Activated naive CD8-positive, alpha-beta T cell treated with anti-CD3 and anti-CD28 coated beads for 36 hours (primary cell): ENCODE data around the gene MCM3. TPM values are rescaled to one million over a fixed set of nuclear protein-coding genes. Genes with fewer than 3 reads are reported as not detected.
A peak's percentile ranks its signal among the peaks of the same experiment; 100 is the strongest.

ENCODE experiments used
- DNase-seq: peaks from one replicate; pipeline ENCODE4 v3.0.0; 2021
- H3K27ac Mint-ChIP-seq: one replicate; pipeline ENCODE4 v1.8.0; 2022; ENCODE audit warnings: mild to moderate bottlenecking, moderate library complexity, mixed read lengths
- H3K27me3 Mint-ChIP-seq: one replicate; pipeline ENCODE4 v1.8.0; 2022; ENCODE audit warnings: mild to moderate bottlenecking, mixed read lengths
- H3K36me3 Mint-ChIP-seq: one replicate; pipeline ENCODE4 v1.8.0; 2021; ENCODE audit warnings: mild to moderate bottlenecking, mixed read lengths
- H3K4me1 Mint-ChIP-seq: one replicate; pipeline ENCODE4 v1.8.0; 2021; ENCODE audit warnings: mixed read lengths
- H3K4me3 Mint-ChIP-seq: one replicate; pipeline ENCODE4 v1.8.0; 2022; ENCODE audit warnings: mild to moderate bottlenecking, moderate library complexity, mixed read lengths
- H3K9me3 Mint-ChIP-seq: one replicate; pipeline ENCODE4 v1.8.0; 2022; ENCODE audit warnings: mixed read lengths
- total RNA-seq, 2 experiments: library from RNA; stranded (reverse); gene quantifications; one replicate each; pipeline ENCODE4 v1.2.3, GENCODE V29; 2021

The MCM3 gene
- total RNA-seq, 2 experiments from 2014 or later, result 326 to 335 TPM

DNA sequence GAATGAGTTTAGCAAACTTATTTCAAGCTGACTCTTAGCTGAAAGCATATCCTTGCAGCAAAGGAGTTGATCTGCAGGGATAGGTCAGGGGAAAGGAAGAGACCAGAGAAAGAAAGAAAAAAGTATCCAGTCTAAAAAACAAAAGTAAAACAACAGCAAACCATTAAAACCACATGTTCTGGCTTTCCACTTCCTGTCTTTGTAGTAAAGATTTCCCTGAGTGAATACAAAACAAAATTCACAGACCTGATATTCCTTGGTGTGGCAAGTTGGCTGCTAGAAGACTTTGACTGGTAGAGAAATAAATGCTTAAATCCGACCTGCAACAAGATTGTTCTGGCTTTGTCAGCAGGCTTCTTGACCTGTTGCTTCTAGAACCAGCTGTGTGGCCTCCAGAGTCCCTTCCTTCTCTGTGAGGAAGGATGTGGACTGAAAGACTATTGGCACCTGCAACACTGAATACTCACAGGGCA is 23.4 kb upstream of the MCM3 start:
- Mint-ChIP-seq H3K27ac (peak overlapping the region; percentile 95), H3K4me3 (peak overlapping the region; percentile 63), H3K36me3 (peaks cover 4% of the 10 kb centered on the region), H3K4me1 (peaks cover 64% of the 10 kb centered on the region), H3K27me3 (no peaks in the 10 kb centered on the region), H3K9me3 (peaks cover 2% of the 10 kb centered on the region)
- DNase-seq, result no peak

GRCh38 chr6:52306972-52307870 is 22.7 kb upstream of the MCM3 start:
- Mint-ChIP-seq H3K4me1 (peaks cover 62% of the 10 kb centered on the region), H3K27me3 (no peaks in the 10 kb centered on the region), H3K27ac (peak overlapping the region; percentile 95), H3K4me3 (peak overlapping the region; percentile 63), H3K36me3 (peaks cover 4% of the 10 kb centered on the region), H3K9me3 (peaks cover 2% of the 10 kb centered on the region)
- no peak for DNase-seq

GRCh38 chr6:52305948-52306767 is 21.6 kb upstream of the MCM3 start:
- H3K4me3 Mint-ChIP-seq, result peak overlapping the region; percentile 22
- H3K27me3 Mint-ChIP-seq, result no peaks in the 10 kb centered on the region
- H3K36me3 Mint-ChIP-seq, result peaks cover 5% of the 10 kb centered on the region
- H3K27ac Mint-ChIP-seq, result peak overlapping the region; percentile 95
- peaks cover 62% of the 10 kb centered on the region for H3K4me1 Mint-ChIP-seq
- H3K9me3 Mint-ChIP-seq, result peaks cover 3% of the 10 kb centered on the region
- DNase-seq, result no peak

- peak overlapping the region; percentile 95 for H3K27ac Mint-ChIP-seq
- peaks cover 5% of the 10 kb centered on the region for H3K9me3 Mint-ChIP-seq
- peaks cover 7% of the 10 kb centered on the region for H3K36me3 Mint-ChIP-seq
- peak overlapping the region; percentile 57 for H3K4me3 Mint-ChIP-seq
- peaks cover 67% of the 10 kb centered on the region for H3K4me1 Mint-ChIP-seq
- H3K27me3 Mint-ChIP-seq, result no peaks in the 10 kb centered on the region
- no peak for DNase-seq
Measured at GRCh38 chr6:52305411-52305810, 20.9 kb upstream of the MCM3 start.

DNA sequence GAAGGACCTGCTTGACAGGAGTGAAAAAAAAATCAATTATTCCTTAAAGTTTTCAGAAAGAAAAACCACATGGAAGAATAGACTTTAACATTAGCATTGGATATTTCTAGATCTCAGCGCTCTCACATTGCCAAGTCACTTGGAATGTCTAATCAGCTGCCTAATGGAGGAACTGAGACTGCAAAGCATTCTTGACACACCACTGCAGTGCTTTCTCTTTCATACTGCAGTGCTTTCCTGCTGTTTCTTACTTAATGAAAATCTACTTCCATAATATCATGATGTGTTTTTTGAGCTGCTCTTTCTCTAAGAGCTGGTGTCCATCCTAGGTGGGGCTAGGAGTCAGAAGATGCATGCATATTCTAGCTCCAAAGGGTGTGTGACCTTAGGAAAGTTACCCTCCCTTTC is 20.4 kb upstream of the MCM3 start:
- peaks cover 68% of the 10 kb centered on the region for H3K4me1 Mint-ChIP-seq
- H3K36me3 Mint-ChIP-seq, result peaks cover 7% of the 10 kb centered on the region
- H3K27me3 Mint-ChIP-seq, result no peaks in the 10 kb centered on the region
- peak overlapping the region; percentile 95 for H3K27ac Mint-ChIP-seq
- peak overlapping the region; percentile 57 for H3K4me3 Mint-ChIP-seq
- no peak for DNase-seq
- peaks cover 5% of the 10 kb centered on the region for H3K9me3 Mint-ChIP-seq

DNA sequence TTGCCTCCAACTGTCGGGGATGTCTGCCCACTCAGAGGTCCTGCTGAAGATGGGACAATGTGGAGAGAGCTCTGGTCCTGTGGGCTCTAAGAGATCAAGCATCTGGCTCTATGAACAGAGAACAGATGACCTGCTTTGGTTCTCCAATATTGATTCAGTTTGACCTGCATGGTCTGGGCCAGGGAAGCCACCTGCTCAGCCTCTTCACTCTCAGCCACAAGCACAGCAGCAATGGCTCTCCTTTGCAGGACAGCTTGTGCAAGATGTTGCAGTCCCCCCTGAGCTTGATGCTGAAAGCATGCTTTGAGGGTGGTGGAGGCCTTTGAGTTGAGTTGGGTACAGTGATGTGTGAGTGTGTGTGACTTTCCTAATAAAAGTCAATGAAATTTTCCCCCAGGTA is 18.6 kb upstream of the MCM3 start:
- Mint-ChIP-seq H3K27me3 (no peaks in the 10 kb centered on the region), H3K4me1 (peaks cover 65% of the 10 kb centered on the region), H3K4me3 (no peak overlapping the region), H3K36me3 (peaks cover 7% of the 10 kb centered on the region), H3K27ac (peak overlapping the region; percentile 95), H3K9me3 (peaks cover 6% of the 10 kb centered on the region)
- DNase-seq, result no peak

DNA sequence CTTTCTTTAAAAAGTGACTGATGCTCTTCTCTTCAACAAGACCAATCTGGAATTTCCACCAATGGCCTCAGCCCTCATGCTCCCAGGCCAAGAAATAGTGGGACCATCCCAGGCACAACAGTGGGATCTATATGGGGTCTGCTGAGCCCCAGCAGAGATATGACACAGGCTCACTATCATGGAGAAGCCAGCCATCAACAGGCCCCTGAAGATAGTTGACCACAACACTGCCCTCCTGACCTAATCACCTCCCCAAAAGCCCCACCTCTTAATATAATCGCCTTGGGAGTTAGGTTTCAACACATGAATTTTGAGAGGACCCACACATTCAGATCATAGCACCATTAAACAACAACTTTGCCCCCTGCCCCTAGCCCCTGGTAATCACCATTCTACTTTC is 16.8 kb upstream of the MCM3 start:
- H3K36me3 Mint-ChIP-seq, result peaks cover 7% of the 10 kb centered on the region
- DNase-seq, result no peak
- H3K4me1 Mint-ChIP-seq, result peaks cover 68% of the 10 kb centered on the region
- peaks cover 9% of the 10 kb centered on the region for H3K9me3 Mint-ChIP-seq
- no peak overlapping the region for H3K4me3 Mint-ChIP-seq
- no peak overlapping the region for H3K27ac Mint-ChIP-seq
- H3K27me3 Mint-ChIP-seq, result no peaks in the 10 kb centered on the region

GRCh38 chr6:52300489-52300931 is 16.0 kb upstream of the MCM3 start:
- Mint-ChIP-seq H3K27ac (no peak overlapping the region), H3K4me1 (peaks cover 66% of the 10 kb centered on the region), H3K4me3 (no peak overlapping the region), H3K27me3 (no peaks in the 10 kb centered on the region), H3K36me3 (peaks cover 10% of the 10 kb centered on the region), H3K9me3 (peaks cover 13% of the 10 kb centered on the region)
- DNase-seq, result no peak

DNA sequence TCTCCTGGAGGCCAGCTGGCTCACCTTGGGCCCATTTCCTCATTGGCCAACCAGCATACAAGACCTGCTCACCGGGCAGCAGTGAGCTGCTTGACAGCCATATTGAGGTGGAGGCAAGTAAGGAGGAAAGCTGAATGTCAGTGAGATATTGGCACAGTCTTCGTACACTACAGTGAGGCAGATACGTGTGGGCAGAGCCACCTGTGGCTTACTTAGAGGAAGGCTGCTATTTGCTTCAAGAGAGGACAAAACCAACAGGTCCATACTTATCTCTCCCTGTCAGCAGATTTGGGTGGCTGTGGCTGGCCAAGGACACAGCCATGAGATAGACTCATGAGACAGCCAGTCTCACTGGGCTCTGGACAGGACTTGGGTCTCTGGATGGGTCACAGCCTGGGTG is 15.1 kb upstream of the MCM3 start:
- H3K27me3 Mint-ChIP-seq, result no peaks in the 10 kb centered on the region

GRCh38 chr6:52297433-52297832 is 12.9 kb upstream of the MCM3 start:
- Mint-ChIP-seq H3K4me1 (peaks cover 53% of the 10 kb centered on the region), H3K4me3 (peak overlapping the region; percentile 62), H3K27ac (peak overlapping the region; percentile 94), H3K27me3 (no peaks in the 10 kb centered on the region), H3K36me3 (peaks cover 12% of the 10 kb centered on the region), H3K9me3 (peaks cover 13% of the 10 kb centered on the region)
- no peak for DNase-seq

More for the DNA sequence above, 15.1 kb upstream of the MCM3 start:
- Mint-ChIP-seq H3K4me1 (peaks cover 63% of the 10 kb centered on the region), H3K27ac (no peak overlapping the region), H3K36me3 (peaks cover 10% of the 10 kb centered on the region), H3K4me3 (no peak overlapping the region), H3K9me3 (peaks cover 13% of the 10 kb centered on the region)
- DNase-seq, result no peak

DNA sequence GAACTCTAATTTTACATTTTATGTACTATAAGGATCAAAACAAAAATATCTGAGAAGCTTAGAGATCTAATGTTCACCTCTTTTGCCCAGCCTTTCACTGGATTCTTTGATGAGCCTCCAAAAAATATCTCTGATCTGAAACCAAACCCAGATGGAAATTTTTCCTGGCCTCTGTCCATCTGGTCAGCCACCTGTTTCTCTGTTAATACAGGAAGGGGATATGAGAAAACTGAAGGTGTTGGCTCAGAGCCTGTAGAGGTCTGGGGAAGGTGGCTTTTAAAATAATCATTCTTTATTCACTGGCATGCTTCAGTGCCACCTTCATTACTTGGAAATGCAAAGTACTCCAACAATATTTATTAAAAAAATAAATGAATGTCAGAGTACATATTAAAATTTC is 8.5 kb upstream of the MCM3 start:
- Mint-ChIP-seq H3K9me3 (peaks cover 8% of the 10 kb centered on the region), H3K4me1 (peaks cover 40% of the 10 kb centered on the region), H3K36me3 (peaks cover 9% of the 10 kb centered on the region), H3K27me3 (no peaks in the 10 kb centered on the region), H3K27ac (no peak overlapping the region), H3K4me3 (no peak overlapping the region)
- no peak for DNase-seq

DNA sequence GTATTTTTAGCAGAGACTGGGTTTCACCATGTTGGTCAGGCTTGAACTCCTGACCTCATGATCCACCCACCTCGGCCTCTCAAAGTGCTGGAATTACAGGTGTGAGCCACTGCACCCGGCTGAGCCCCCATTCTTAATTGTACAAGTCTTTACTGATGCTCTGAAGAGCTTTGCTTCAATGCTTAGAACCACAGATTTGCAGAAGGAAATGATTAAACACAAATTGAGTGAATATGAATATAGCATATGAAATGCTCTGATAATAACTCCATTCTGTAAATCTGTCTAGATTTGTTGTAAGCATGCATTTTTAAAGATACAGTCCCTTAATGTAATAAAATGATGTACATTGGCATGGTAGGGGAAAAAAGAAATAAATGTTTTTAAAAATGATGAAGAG is 4.3 kb upstream of the MCM3 start:
- Mint-ChIP-seq H3K27ac (no peak overlapping the region), H3K9me3 (no peaks in the 10 kb centered on the region), H3K4me1 (peaks cover 26% of the 10 kb centered on the region), H3K4me3 (no peak overlapping the region), H3K27me3 (no peaks in the 10 kb centered on the region), H3K36me3 (peaks cover 5% of the 10 kb centered on the region)
- no peak for DNase-seq

GRCh38 chr6:52288216-52288615 is 3.7 kb upstream of the MCM3 start:
- DNase-seq, result no peak
- Mint-ChIP-seq H3K4me1 (peaks cover 29% of the 10 kb centered on the region), H3K27ac (no peak overlapping the region), H3K36me3 (peaks cover 9% of the 10 kb centered on the region), H3K4me3 (no peak overlapping the region), H3K27me3 (no peaks in the 10 kb centered on the region), H3K9me3 (no peaks in the 10 kb centered on the region)

GRCh38 chr6:52286798-52287432 is 2.4 kb upstream of the MCM3 start:
- Mint-ChIP-seq H3K27me3 (no peaks in the 10 kb centered on the region), H3K27ac (no peak overlapping the region)
- DNase-seq, result peak; percentile 60

More at GRCh38 chr6:52286798-52287432, 2.4 kb upstream of the MCM3 start:
- Mint-ChIP-seq H3K36me3 (peaks cover 21% of the 10 kb centered on the region), H3K4me1 (peaks cover 37% of the 10 kb centered on the region), H3K9me3 (no peaks in the 10 kb centered on the region), H3K4me3 (peak overlapping the region; percentile 14)
